Measurements from ENCODE around the gene CIT. TPM values are rescaled to one million over a fixed set of nuclear protein-coding genes. Genes with fewer than 3 reads are reported as not detected.
A peak's percentile ranks its signal among the peaks of the same experiment; 100 is the strongest.

The CIT gene
- total RNA-seq, 2 donors from 2014 or later: 12.6 to 42.4 TPM

DNA sequence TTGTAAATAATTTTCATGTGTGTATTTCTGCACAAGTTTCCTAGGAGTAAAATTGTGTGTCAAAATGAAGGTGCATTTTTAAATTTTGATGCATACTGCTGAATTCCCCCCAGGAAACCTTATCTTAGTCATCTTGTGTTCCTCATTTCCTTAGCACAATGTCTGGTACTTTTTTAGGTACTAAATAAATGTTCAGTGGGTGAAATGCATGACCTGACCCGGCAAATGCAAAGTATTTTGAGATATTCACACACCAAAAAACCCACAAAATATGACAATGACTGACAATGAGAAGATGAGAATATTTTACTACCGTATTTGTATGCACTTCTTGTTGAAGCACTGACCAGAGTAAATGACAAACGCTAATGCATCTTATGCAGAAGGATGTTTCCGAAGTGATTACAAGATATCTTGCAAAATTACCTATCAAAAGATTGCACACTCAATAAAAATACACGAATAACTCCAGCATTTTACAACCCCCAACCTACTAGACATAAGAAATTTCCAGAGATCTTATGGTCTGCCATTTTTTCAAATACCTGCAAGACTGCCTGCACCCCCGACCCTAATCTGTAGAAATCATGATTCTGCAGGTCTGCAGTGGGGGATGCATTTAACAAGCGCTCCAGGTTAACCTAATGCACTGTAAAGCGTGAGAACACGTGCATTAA is 210.1 kb downstream of the CIT start:
- Histone ChIP-seq H3K4me1 (no peaks in the 10 kb centered on the region), H3K9ac (ENCODE audit: low read depth in 2 of 2, low read length in 2 of 2) (peak overlapping the region in 1 of 2 donors; percentile 99), H3K4me3 (peak overlapping the region; percentile 78), H3K27ac (no peak overlapping the region), H3K27me3 (no peaks in the 10 kb centered on the region), H3K36me3 (no peaks in the 10 kb centered on the region), H3K9me3 (no peaks in the 10 kb centered on the region)
- intact Hi-C loops (cut with DNase I): no loop called here
- DNase-seq: no peak
- TF ChIP-seq, protein P1, sequence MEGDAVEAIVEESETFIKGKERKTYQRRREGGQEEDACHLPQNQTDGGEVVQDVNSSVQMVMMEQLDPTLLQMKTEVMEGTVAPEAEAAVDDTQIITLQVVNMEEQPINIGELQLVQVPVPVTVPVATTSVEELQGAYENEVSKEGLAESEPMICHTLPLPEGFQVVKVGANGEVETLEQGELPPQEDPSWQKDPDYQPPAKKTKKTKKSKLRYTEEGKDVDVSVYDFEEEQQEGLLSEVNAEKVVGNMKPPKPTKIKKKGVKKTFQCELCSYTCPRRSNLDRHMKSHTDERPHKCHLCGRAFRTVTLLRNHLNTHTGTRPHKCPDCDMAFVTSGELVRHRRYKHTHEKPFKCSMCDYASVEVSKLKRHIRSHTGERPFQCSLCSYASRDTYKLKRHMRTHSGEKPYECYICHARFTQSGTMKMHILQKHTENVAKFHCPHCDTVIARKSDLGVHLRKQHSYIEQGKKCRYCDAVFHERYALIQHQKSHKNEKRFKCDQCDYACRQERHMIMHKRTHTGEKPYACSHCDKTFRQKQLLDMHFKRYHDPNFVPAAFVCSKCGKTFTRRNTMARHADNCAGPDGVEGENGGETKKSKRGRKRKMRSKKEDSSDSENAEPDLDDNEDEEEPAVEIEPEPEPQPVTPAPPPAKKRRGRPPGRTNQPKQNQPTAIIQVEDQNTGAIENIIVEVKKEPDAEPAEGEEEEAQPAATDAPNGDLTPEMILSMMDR (IDR thresholded peaks at IDR 0.05): no peak

DNA sequence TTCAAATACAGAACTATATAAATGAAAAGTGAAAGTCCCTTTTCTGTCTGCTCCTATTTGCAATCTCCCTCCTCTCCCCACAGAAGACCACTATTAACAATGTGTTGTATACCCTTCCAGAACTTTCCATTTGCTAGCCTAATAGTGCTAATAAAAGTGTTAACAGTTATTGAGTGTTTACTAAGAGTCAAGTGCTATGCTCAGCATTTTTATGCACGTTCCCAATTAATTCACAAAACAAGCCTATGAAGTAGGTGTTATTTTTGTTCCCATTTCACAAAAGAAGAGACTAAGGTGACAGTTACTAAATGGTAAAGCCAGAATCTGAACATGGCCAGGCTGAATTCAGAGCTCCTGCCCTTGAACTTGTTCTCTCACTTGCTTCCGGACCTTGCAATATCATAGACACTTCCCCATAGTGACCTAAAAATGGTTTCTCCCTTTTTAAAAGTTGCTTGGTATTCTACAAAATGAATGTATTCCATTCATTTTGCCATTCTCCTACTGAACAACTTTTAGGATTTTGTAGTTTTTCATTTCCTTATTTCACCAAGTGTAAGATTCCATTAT is 210.8 kb downstream of the CIT start:
- H3K27ac ChIP-seq: no peak overlapping the region
- no peak for DNase-seq
- intact Hi-C loops (cut with DNase I): no loop called here
- H3K27me3 ChIP-seq: no peaks in the 10 kb centered on the region
- H3K9ac ChIP-seq (ENCODE audit: low read depth in 2 of 2, low read length in 2 of 2): no peak overlapping the region
- TF ChIP-seq, protein P1 (IDR thresholded peaks at IDR 0.05): no peak
- no peaks in the 10 kb centered on the region for H3K36me3 ChIP-seq
- no peak overlapping the region for H3K4me3 ChIP-seq
- H3K9me3 ChIP-seq: no peaks in the 10 kb centered on the region
- no peaks in the 10 kb centered on the region for H3K4me1 ChIP-seq

DNA sequence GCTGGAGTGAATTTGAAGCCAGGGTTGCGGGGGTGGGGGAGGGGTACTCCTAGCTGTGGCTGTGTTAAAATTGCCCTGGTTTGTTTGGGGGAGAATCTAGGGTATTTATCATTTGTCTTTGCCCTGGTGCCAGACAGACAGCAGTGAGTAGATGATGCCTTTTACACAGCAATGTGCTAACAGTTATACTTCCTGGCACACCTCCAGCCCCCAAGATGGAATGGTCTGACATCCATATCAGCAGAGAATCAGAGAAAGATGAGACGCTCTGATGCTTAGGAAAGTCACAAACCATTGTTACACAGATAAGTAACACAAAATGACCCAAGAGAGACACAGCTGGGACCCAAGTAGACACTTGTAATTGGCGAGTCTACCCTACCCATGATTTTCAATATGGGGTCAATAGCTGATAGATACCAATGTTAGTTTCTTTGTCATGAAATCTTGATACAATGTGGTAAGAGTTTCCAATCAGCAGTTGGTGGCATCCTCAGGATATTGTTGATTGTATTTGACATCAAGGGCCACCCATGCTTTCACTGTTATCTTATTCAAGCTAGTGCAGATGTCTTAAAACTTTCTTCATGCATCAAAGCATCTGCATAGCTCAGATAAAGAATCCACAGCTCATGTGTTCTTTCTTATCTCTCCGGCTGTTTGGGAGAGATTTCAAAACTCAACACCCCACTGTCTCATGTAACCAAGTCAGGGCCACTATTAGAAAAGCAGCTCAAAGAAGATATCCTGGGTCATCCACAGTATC is 211.8 kb downstream of the CIT start:
- intact Hi-C loops (cut with DNase I): no loop called here
- TF ChIP-seq, protein P1 (IDR thresholded peaks at IDR 0.05): no peak
- Histone ChIP-seq H3K4me3 (no peak overlapping the region), H3K9ac (ENCODE audit: low read depth in 2 of 2, low read length in 2 of 2) (no peak overlapping the region), H3K27ac (no peak overlapping the region), H3K36me3 (no peaks in the 10 kb centered on the region), H3K4me1 (no peaks in the 10 kb centered on the region), H3K9me3 (no peaks in the 10 kb centered on the region), H3K27me3 (no peaks in the 10 kb centered on the region)
- peak; percentile 30 for DNase-seq

DNA sequence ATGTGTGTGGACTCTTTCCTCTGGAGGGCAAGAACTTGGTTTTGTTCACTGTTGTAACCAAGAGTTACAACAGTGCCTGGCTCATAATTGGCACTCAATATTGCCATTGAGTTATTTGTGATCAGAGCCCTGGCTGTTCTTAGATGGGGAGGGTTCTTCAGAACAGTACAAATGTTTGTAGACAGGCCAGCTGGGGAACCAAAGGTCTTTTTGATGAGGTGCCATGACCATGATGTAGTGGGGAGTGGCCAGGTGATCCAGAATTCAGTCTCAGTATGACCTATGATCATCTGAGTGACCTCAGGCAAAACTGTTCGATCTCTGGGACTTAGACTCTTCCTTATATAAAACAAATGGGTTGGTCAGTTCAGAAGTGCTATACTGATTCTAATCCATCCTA is 212.5 kb downstream of the CIT start:
- no peak overlapping the region for H3K9ac ChIP-seq (ENCODE audit: low read depth in 2 of 2, low read length in 2 of 2)
- no peak overlapping the region for H3K4me3 ChIP-seq
- DNase-seq: no peak
- H3K4me1 ChIP-seq: no peaks in the 10 kb centered on the region
- H3K9me3 ChIP-seq: no peaks in the 10 kb centered on the region
- H3K36me3 ChIP-seq: no peaks in the 10 kb centered on the region
- H3K27me3 ChIP-seq: no peaks in the 10 kb centered on the region
- TF ChIP-seq, protein P1 (IDR thresholded peaks at IDR 0.05): no peak
- no peak overlapping the region for H3K27ac ChIP-seq
- intact Hi-C loops (cut with DNase I): loop anchor here (5.0 kb wide), 1 partner anchor 33 kb away; no protein-coding TSS in a partner anchor

DNA sequence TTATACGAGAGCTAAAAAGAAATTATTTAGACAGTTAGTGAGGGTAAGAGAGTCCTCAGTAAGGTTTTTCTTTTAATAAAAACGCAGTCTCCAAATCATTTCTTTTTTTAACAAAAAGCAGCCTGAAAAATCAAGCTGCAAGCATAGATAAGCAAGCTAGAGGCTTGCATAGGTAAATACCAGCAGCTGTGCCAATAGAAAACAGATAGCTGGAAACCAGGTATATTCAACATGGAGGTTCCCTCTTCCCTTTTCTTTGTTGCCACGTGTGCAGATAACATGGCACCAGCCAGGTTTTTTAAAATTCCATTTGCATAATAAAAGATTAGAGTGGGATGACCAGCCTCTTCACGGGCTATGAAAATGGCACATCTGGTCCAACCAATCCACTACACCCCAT is 215.2 kb downstream of the CIT start:
- no peak for DNase-seq
- H3K27ac ChIP-seq: no peak overlapping the region
- H3K9ac ChIP-seq (ENCODE audit: low read depth in 2 of 2, low read length in 2 of 2): no peak overlapping the region
- no peaks in the 10 kb centered on the region for H3K4me1 ChIP-seq
- H3K4me3 ChIP-seq: no peak overlapping the region
- intact Hi-C loops (cut with DNase I): loop anchor here (5.0 kb wide), 1 partner anchor 35 kb away; no protein-coding TSS in a partner anchor
- H3K36me3 ChIP-seq: no peaks in the 10 kb centered on the region
- H3K27me3 ChIP-seq: no peaks in the 10 kb centered on the region
- no peaks in the 10 kb centered on the region for H3K9me3 ChIP-seq
- TF ChIP-seq, protein P1 (IDR thresholded peaks at IDR 0.05): no peak
